ENCODE results near the gene NRG4.

Gene NRG4

DNA sequence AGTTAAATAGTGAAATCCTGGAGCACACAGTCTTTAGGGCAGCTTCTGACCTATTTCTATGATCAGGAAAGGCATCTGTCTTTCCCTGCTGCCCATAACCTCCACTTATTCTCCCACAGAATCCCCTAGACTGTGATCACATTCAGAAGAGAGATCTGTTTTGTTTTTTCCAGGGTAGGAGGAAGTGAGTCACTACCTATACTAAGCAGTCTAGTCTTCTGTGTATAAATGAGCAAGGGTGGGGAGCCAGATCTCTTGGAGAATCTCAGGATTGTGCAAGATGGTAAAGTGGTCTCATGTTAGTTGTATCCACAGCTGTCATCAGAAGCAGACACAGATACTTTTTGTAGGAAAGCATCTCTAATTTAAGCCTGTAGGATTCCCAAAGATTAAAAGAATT, 120.3 kb downstream of the NRG4 start:
- no peak overlapping the region for H3K4me3 ChIP-seq (ENCODE audit: low read length)
- TF ChIP-seq ZNF274 (IDR thresholded peaks at IDR 0.05; ENCODE audit: low read depth, low read length): no peak

Measured in GM08714 (cell line).